ENCODE measurements around the gene JARID2. TPM values are rescaled to one million over a fixed set of nuclear protein-coding genes. Genes with fewer than 3 reads are reported as not detected.
A peak's percentile ranks its signal among the peaks of the same experiment; 100 is the strongest.

Gene JARID2
- total RNA-seq: 1 to 10 TPM; 2.5 to 3.9 (median 3.0) TPM
- long read RNA-seq: 0 reads

- no peaks in the 10 kb centered on the region for H3K36me3 ChIP-seq
- ATAC-seq (peak; percentile 74 to 83 (median 80)), DNase-seq (peak; percentile 99 to 100 (median 100))
- no peaks in the 10 kb centered on the region for H3K27me3 ChIP-seq
- H3K27ac ChIP-seq: peak within 1 kb of the TSS; percentile 97 to 99 (median 98)
- TF ChIP-seq CTCF (IDR thresholded peaks at IDR 0.05) (no peak), POLR2A (IDR thresholded peaks at IDR 0.05) (peak; percentile 97)
- peak within 1 kb of the TSS; percentile 81 to 89 (median 84) for H3K4me3 ChIP-seq
- intact Hi-C loops (cut with DNase I): no loop called here
- peaks cover 0 to 3% (median 0%) of the 10 kb centered on the region in 4 donors for H3K4me1 ChIP-seq
- H3K9me3 ChIP-seq: no peaks in the 10 kb centered on the region
- WGBS (ENCODE audit: insufficient coverage, low coverage, low lambda C conversion rate, missing lambda C conversion rate): under 1% methylated on average over 25 of the region's 59 CpGs
These were observed at the start of gene JARID2 for GRCh38 chr6:15245361-15246216. Gene JARID2 (plus strand): TSS chr6:15246069. CDS start chr6:15246540, 471 bp downstream.

- H3K27me3 ChIP-seq: no peaks in the 10 kb centered on the region
- WGBS (ENCODE audit: insufficient coverage, low coverage, low lambda C conversion rate, missing lambda C conversion rate): 91% methylated on average over 4 of the region's 5 CpGs
- ATAC-seq (no peak), DNase-seq (no peak)
- H3K36me3 ChIP-seq: no peaks in the 10 kb centered on the region
- H3K4me3 ChIP-seq: no peak overlapping the region
- H3K4me1 ChIP-seq: no peaks in the 10 kb centered on the region
- H3K9me3 ChIP-seq: no peaks in the 10 kb centered on the region
- TF ChIP-seq CTCF (IDR thresholded peaks at IDR 0.05): no peak
- intact Hi-C loops (cut with DNase I): no loop called here
- no peak overlapping the region for H3K27ac ChIP-seq
These were observed 45.8 kb upstream of the JARID2 start for GRCh38 chr6:15200087-15200486.

GRCh38 chr6:15205321-15205720 lies 40.5 kb upstream of the JARID2 start:
- ATAC-seq (no peak), DNase-seq (no peak)
- intact Hi-C loops (cut with DNase I): no loop called here
- Histone ChIP-seq H3K4me1 (no peaks in the 10 kb centered on the region), H3K36me3 (no peaks in the 10 kb centered on the region), H3K27ac (no peak overlapping the region), H3K27me3 (no peaks in the 10 kb centered on the region), H3K4me3 (no peak overlapping the region), H3K9me3 (no peaks in the 10 kb centered on the region)
- 67% methylated on average over 4 of the region's 4 CpGs for WGBS (ENCODE audit: insufficient coverage, low coverage, low lambda C conversion rate, missing lambda C conversion rate)
- no peak for TF ChIP-seq POLR2A (IDR thresholded peaks at IDR 0.05)
- no peak for TF ChIP-seq CTCF (IDR thresholded peaks at IDR 0.05)

GRCh38 chr6:15206887-15207286 lies 39.0 kb upstream of the JARID2 start:
- no peak for TF ChIP-seq POLR2A (IDR thresholded peaks at IDR 0.05)
- H3K9me3 ChIP-seq: no peaks in the 10 kb centered on the region
- 79% methylated on average over 2 of the region's 2 CpGs for WGBS (ENCODE audit: insufficient coverage, low coverage, low lambda C conversion rate, missing lambda C conversion rate)
- H3K36me3 ChIP-seq: no peaks in the 10 kb centered on the region
- ATAC-seq (no peak), DNase-seq (no peak)
- no peaks in the 10 kb centered on the region for H3K4me1 ChIP-seq
- H3K27ac ChIP-seq: no peak overlapping the region
- intact Hi-C loops (cut with DNase I): no loop called here
- no peaks in the 10 kb centered on the region for H3K27me3 ChIP-seq
- H3K4me3 ChIP-seq: no peak overlapping the region

- H3K9me3 ChIP-seq: no peaks in the 10 kb centered on the region
- H3K27me3 ChIP-seq: no peaks in the 10 kb centered on the region
- H3K36me3 ChIP-seq: no peaks in the 10 kb centered on the region
- intact Hi-C loops (cut with DNase I): no loop called here
- WGBS (ENCODE audit: insufficient coverage, low coverage, low lambda C conversion rate, missing lambda C conversion rate): 56% methylated on average over 2 of the region's 3 CpGs
- ATAC-seq (no peak), DNase-seq (no peak)
- TF ChIP-seq CTCF (IDR thresholded peaks at IDR 0.05) (no peak), POLR2A (IDR thresholded peaks at IDR 0.05) (no peak)
- H3K4me1 ChIP-seq: no peaks in the 10 kb centered on the region
- no peak overlapping the region for H3K4me3 ChIP-seq
- H3K27ac ChIP-seq: no peak overlapping the region
These were observed 37.9 kb upstream of the JARID2 start for GRCh38 chr6:15207923-15208322.
